Measurements from ENCODE around the gene HOXB13.

HOXB13 gene

GRCh38 chr17:48747445-48748363 is 19.2 kb upstream of the HOXB13 start:
- no peaks in the 10 kb centered on the region for H3K9me3 ChIP-seq (ENCODE audit: insufficient read depth, low read length)
- DNase-seq (ENCODE audit: low read depth, low spot score): no peak
- H3K36me3 ChIP-seq (ENCODE audit: insufficient read depth, insufficient read length, low read length): no peaks in the 10 kb centered on the region
- H3K9ac ChIP-seq (ENCODE audit: insufficient read length, low read depth): peak overlapping the region; percentile 45
- H3K4me3 ChIP-seq (ENCODE audit: insufficient read length, low read depth): peak overlapping the region; percentile 12
- TF ChIP-seq YY1 (IDR thresholded peaks at IDR 0.05; ENCODE audit: insufficient read depth, insufficient read length) (no peak), SUZ12 (IDR thresholded peaks at IDR 0.05; ENCODE audit: extremely low read depth, insufficient read depth, insufficient read length) (peak; percentile 90), ZNF274 (IDR thresholded peaks at IDR 0.05; ENCODE audit: low read depth, low read length) (no peak)
- H3K4me1 ChIP-seq (ENCODE audit: insufficient read depth, insufficient read length): no peaks in the 10 kb centered on the region
- peaks cover 100% of the 10 kb centered on the region for H3K27me3 ChIP-seq (ENCODE audit: insufficient read depth, insufficient read length)

DNA sequence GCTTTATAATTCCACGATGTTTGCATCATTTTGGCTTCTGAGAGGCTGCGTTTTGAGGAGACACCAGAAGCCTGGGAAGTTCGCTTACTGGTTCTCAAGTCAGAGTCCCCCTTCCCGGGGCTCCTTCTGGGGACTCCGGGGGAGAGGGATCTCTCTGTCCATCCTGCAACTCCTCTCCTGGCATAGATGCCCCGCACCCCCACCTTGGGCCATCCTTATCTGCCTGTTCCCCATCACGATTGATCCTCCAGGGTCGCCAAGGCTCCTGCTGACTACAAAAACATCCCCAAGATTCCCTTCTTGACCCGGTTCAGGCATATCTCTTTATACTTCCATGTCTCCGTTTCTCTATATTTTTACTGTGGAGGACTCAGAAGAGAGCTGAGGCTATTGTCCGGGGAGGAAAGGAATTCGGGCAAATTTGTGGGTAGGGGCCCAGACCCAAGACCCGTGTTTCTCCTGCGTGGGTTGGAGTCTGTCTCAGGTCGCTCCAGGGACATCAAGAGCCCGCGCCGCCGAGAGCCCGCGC is 18.4 kb upstream of the HOXB13 start:
- no peaks in the 10 kb centered on the region for H3K9me3 ChIP-seq (ENCODE audit: insufficient read depth, low read length)
- H3K4me1 ChIP-seq (ENCODE audit: insufficient read depth, insufficient read length): no peaks in the 10 kb centered on the region
- H3K9ac ChIP-seq (ENCODE audit: insufficient read length, low read depth): peak overlapping the region; percentile 45
- no peak for DNase-seq (ENCODE audit: low read depth, low spot score)
- no peaks in the 10 kb centered on the region for H3K36me3 ChIP-seq (ENCODE audit: insufficient read depth, insufficient read length, low read length)
- no peak for TF ChIP-seq ZNF274 (IDR thresholded peaks at IDR 0.05; ENCODE audit: low read depth, low read length)
- TF ChIP-seq SUZ12 (IDR thresholded peaks at IDR 0.05; ENCODE audit: extremely low read depth, insufficient read depth, insufficient read length): peak; percentile 37
- TF ChIP-seq YY1 (IDR thresholded peaks at IDR 0.05; ENCODE audit: insufficient read depth, insufficient read length): no peak
- peaks cover 100% of the 10 kb centered on the region for H3K27me3 ChIP-seq (ENCODE audit: insufficient read depth, insufficient read length)
- no peak overlapping the region for H3K4me3 ChIP-seq (ENCODE audit: insufficient read length, low read depth)

GRCh38 chr17:48745381-48746275 is 17.1 kb upstream of the HOXB13 start:
- H3K4me1 ChIP-seq (ENCODE audit: insufficient read depth, insufficient read length): no peaks in the 10 kb centered on the region
- H3K36me3 ChIP-seq (ENCODE audit: insufficient read depth, insufficient read length, low read length): no peaks in the 10 kb centered on the region
- H3K27me3 ChIP-seq (ENCODE audit: insufficient read depth, insufficient read length): peaks cover 100% of the 10 kb centered on the region
- no peak for DNase-seq (ENCODE audit: low read depth, low spot score)
- H3K9me3 ChIP-seq (ENCODE audit: insufficient read depth, low read length): no peaks in the 10 kb centered on the region
- no peak overlapping the region for H3K4me3 ChIP-seq (ENCODE audit: insufficient read length, low read depth)
- H3K9ac ChIP-seq (ENCODE audit: insufficient read length, low read depth): no peak overlapping the region
- no peak for TF ChIP-seq ZNF274 (IDR thresholded peaks at IDR 0.05; ENCODE audit: low read depth, low read length)
- no peak for TF ChIP-seq YY1 (IDR thresholded peaks at IDR 0.05; ENCODE audit: insufficient read depth, insufficient read length)
- TF ChIP-seq SUZ12 (IDR thresholded peaks at IDR 0.05; ENCODE audit: extremely low read depth, insufficient read depth, insufficient read length): no peak

- Histone ChIP-seq H3K9ac (ENCODE audit: insufficient read length, low read depth) (no peak overlapping the region), H3K4me1 (ENCODE audit: insufficient read depth, insufficient read length) (no peaks in the 10 kb centered on the region), H3K4me3 (ENCODE audit: insufficient read length, low read depth) (no peak overlapping the region), H3K27me3 (ENCODE audit: insufficient read depth, insufficient read length) (peaks cover 100% of the 10 kb centered on the region), H3K9me3 (ENCODE audit: insufficient read depth, low read length) (0 out of 2 replicates have a peak, but pooled peaks cover 4% of the 10 kb centered on the region), H3K36me3 (ENCODE audit: insufficient read depth, insufficient read length, low read length) (no peaks in the 10 kb centered on the region)
- TF ChIP-seq SUZ12 (IDR thresholded peaks at IDR 0.05; ENCODE audit: extremely low read depth, insufficient read depth, insufficient read length) (no peak), YY1 (IDR thresholded peaks at IDR 0.05; ENCODE audit: insufficient read depth, insufficient read length) (no peak), ZNF274 (IDR thresholded peaks at IDR 0.05; ENCODE audit: low read depth, low read length) (no peak)
- DNase-seq (ENCODE audit: low read depth, low spot score): no peak
Observed at GRCh38 chr17:48740537-48740936, 12.0 kb upstream of the HOXB13 start.

GRCh38 chr17:48738803-48739526 is 10.4 kb upstream of the HOXB13 start:
- H3K9me3 ChIP-seq (ENCODE audit: insufficient read depth, low read length): 0 out of 2 replicates have a peak, but pooled peaks cover 4% of the 10 kb centered on the region
- no peaks in the 10 kb centered on the region for H3K36me3 ChIP-seq (ENCODE audit: insufficient read depth, insufficient read length, low read length)
- H3K9ac ChIP-seq (ENCODE audit: insufficient read length, low read depth): no peak overlapping the region
- H3K4me1 ChIP-seq (ENCODE audit: insufficient read depth, insufficient read length): peaks cover 4% of the 10 kb centered on the region
- TF ChIP-seq SUZ12 (IDR thresholded peaks at IDR 0.05; ENCODE audit: extremely low read depth, insufficient read depth, insufficient read length) (no peak), ZNF274 (IDR thresholded peaks at IDR 0.05; ENCODE audit: low read depth, low read length) (no peak), YY1 (IDR thresholded peaks at IDR 0.05; ENCODE audit: insufficient read depth, insufficient read length) (no peak)
- no peak for DNase-seq (ENCODE audit: low read depth, low spot score)
- no peak overlapping the region for H3K4me3 ChIP-seq (ENCODE audit: insufficient read length, low read depth)
- H3K27me3 ChIP-seq (ENCODE audit: insufficient read depth, insufficient read length): peaks cover 100% of the 10 kb centered on the region

DNA sequence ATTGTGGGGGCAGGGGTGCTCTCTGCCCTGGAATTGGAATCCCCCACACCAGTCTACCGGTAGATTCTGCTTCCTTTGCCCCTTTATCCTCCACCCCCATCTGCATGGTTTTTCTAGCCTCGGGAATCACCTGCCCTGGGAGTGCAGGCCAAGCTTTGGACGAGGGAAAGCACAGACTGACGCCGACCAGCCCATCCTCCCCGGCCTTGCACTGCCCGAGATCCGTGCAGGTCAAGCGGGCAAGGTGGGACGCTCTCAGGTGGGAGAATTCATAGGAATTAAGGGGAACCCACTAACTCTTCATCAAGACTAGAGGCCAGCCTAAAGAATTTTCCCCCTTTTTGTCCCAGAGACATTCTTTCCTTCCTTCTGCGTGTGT is 9.9 kb upstream of the HOXB13 start:
- 0 out of 2 replicates have a peak, but pooled peaks cover 4% of the 10 kb centered on the region for H3K9me3 ChIP-seq (ENCODE audit: insufficient read depth, low read length)
- H3K27me3 ChIP-seq (ENCODE audit: insufficient read depth, insufficient read length): peaks cover 100% of the 10 kb centered on the region
- TF ChIP-seq YY1 (IDR thresholded peaks at IDR 0.05; ENCODE audit: insufficient read depth, insufficient read length): no peak
- no peak for TF ChIP-seq SUZ12 (IDR thresholded peaks at IDR 0.05; ENCODE audit: extremely low read depth, insufficient read depth, insufficient read length)
- no peak for TF ChIP-seq ZNF274 (IDR thresholded peaks at IDR 0.05; ENCODE audit: low read depth, low read length)
- H3K36me3 ChIP-seq (ENCODE audit: insufficient read depth, insufficient read length, low read length): no peaks in the 10 kb centered on the region
- no peak overlapping the region for H3K9ac ChIP-seq (ENCODE audit: insufficient read length, low read depth)
- H3K4me1 ChIP-seq (ENCODE audit: insufficient read depth, insufficient read length): peaks cover 5% of the 10 kb centered on the region
- no peak overlapping the region for H3K4me3 ChIP-seq (ENCODE audit: insufficient read length, low read depth)
- DNase-seq (ENCODE audit: low read depth, low spot score): no peak

Measured in NT2/D1 (cell line).